Measurements from ENCODE around the gene SFRP4. TPM values are rescaled to one million over a fixed set of nuclear protein-coding genes. Genes with fewer than 3 reads are reported as not detected.

The SFRP4 gene
- total and polyA plus RNA-seq, 9 of the 15 experiments (the other 6 are each of a cell fraction or from before 2014, with no cell fraction given) = not detected

DNA sequence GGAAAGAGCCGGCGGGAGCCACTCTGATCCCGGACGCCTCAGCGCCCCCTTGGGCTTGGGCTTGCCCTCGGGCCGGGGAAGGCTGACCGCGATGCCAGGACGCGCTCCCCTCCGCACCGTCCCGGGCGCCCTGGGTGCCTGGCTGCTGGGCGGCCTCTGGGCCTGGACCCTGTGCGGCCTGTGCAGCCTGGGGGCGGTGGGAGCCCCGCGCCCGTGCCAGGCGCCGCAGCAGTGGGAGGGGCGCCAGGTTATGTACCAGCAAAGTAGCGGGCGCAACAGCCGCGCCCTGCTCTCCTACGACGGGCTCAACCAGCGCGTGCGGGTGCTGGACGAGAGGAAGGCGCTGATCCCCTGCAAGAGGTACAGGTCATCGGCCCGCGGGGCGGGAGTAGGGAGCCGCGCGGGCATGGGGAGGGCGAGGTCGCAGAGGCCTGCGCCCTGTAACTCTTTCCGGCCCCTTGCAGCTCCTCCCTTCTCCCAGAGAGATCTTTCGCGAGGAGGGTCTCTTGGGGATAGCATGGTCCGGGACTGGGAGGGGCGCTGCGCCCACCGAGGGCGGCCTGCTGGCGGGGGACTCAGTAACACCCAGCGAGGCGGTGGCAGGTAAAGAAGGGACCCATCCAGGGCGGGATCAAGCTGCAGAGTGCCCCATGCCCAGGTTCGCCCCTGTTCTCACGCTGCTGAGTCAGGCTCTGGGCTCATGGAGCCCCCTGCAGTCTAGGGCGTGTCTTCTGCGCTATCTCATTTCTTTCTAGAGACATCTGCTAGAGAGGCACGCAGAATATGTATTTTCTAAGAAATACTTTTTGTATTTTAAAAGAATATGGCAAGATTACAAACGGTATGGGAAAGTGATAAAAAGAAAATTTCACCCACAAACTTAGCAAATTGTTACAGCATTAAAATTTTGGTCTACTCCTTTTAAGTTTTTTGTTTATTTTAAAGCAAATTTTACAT, 4.5 kb upstream of the SFRP4 start (continued):
- TF ChIP-seq, protein P1, sequence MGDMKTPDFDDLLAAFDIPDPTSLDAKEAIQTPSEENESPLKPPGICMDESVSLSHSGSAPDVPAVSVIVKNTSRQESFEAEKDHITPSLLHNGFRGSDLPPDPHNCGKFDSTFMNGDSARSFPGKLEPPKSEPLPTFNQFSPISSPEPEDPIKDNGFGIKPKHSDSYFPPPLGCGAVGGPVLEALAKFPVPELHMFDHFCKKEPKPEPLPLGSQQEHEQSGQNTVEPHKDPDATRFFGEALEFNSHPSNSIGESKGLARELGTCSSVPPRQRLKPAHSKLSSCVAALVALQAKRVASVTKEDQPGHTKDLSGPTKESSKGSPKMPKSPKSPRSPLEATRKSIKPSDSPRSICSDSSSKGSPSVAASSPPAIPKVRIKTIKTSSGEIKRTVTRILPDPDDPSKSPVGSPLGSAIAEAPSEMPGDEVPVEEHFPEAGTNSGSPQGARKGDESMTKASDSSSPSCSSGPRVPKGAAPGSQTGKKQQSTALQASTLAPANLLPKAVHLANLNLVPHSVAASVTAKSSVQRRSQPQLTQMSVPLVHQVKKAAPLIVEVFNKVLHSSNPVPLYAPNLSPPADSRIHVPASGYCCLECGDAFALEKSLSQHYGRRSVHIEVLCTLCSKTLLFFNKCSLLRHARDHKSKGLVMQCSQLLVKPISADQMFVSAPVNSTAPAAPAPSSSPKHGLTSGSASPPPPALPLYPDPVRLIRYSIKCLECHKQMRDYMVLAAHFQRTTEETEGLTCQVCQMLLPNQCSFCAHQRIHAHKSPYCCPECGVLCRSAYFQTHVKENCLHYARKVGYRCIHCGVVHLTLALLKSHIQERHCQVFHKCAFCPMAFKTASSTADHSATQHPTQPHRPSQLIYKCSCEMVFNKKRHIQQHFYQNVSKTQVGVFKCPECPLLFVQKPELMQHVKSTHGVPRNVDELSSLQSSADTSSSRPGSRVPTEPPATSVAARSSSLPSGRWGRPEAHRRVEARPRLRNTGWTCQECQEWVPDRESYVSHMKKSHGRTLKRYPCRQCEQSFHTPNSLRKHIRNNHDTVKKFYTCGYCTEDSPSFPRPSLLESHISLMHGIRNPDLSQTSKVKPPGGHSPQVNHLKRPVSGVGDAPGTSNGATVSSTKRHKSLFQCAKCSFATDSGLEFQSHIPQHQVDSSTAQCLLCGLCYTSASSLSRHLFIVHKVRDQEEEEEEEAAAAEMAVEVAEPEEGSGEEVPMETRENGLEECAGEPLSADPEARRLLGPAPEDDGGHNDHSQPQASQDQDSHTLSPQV (IDR thresholded peaks at IDR 0.05) = peak; percentile 69; the same call in 1 of the 2 replicates
- TF ChIP-seq NONO (IDR thresholded peaks at IDR 0.05; ENCODE audit: low read depth in 2 of 2, low read length in 1 of 2) (no peak), TEAD4 (IDR thresholded peaks at IDR 0.05; ENCODE audit: low read length) (peak; percentile 78), TEAD4 (CRISPR knock-in tag; IDR thresholded peaks at IDR 0.05; ENCODE audit: borderline replicate concordance) (no peak), TEAD1 (CRISPR knock-in tag; IDR thresholded peaks at IDR 0.05) (no peak), ZNF324 (CRISPR knock-in tag; IDR thresholded peaks at IDR 0.05) (no peak), ZKSCAN8 (CRISPR knock-in tag; IDR thresholded peaks at IDR 0.05) (no peak), ZZZ3 (IDR thresholded peaks at IDR 0.05) (no peak), CREM (IDR thresholded peaks at IDR 0.05; ENCODE audit: low read depth) (peak; percentile 25; the same call in 1 of the 2 replicates), ZC3H4 (CRISPR knock-in tag; IDR thresholded peaks at IDR 0.05; ENCODE audit: borderline replicate concordance) (no peak), ZNF551 (CRISPR knock-in tag; IDR thresholded peaks at IDR 0.05) (no peak), ZNF274 (IDR thresholded peaks at IDR 0.05; ENCODE audit: borderline replicate concordance, low read depth, low read length) (no peak), ZNF134 (CRISPR knock-in tag; conservative IDR thresholded peaks at IDR 0.05) (no peak), OTX1 (CRISPR knock-in tag; IDR thresholded peaks at IDR 0.05) (no peak), SMARCE1 (IDR thresholded peaks at IDR 0.05) (peak; percentile 69; the same call in 1 of the 2 replicates), ZNF143 (CRISPR knock-in tag; IDR thresholded peaks at IDR 0.05) (no peak), BCOR (IDR thresholded peaks at IDR 0.05) (no peak), KDM4B (IDR thresholded peaks at IDR 0.05; ENCODE audit: borderline replicate concordance in 2 of 2, low read depth in 1 of 2) (no peak), SNRNP70 (optimal IDR thresholded peaks at IDR 0.05; ENCODE audit: low read depth, low read length) (no peak)
- TF ChIP-seq, protein P2, sequence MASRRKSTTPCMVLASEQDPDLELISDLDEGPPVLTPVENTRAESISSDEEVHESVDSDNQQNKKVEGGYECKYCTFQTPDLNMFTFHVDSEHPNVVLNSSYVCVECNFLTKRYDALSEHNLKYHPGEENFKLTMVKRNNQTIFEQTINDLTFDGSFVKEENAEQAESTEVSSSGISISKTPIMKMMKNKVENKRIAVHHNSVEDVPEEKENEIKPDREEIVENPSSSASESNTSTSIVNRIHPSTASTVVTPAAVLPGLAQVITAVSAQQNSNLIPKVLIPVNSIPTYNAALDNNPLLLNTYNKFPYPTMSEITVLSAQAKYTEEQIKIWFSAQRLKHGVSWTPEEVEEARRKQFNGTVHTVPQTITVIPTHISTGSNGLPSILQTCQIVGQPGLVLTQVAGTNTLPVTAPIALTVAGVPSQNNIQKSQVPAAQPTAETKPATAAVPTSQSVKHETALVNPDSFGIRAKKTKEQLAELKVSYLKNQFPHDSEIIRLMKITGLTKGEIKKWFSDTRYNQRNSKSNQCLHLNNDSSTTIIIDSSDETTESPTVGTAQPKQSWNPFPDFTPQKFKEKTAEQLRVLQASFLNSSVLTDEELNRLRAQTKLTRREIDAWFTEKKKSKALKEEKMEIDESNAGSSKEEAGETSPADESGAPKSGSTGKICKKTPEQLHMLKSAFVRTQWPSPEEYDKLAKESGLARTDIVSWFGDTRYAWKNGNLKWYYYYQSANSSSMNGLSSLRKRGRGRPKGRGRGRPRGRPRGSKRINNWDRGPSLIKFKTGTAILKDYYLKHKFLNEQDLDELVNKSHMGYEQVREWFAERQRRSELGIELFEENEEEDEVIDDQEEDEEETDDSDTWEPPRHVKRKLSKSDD (conservative IDR thresholded peaks at IDR 0.05; ENCODE audit: low read length) = no peak
- TF ChIP-seq, protein P3, sequence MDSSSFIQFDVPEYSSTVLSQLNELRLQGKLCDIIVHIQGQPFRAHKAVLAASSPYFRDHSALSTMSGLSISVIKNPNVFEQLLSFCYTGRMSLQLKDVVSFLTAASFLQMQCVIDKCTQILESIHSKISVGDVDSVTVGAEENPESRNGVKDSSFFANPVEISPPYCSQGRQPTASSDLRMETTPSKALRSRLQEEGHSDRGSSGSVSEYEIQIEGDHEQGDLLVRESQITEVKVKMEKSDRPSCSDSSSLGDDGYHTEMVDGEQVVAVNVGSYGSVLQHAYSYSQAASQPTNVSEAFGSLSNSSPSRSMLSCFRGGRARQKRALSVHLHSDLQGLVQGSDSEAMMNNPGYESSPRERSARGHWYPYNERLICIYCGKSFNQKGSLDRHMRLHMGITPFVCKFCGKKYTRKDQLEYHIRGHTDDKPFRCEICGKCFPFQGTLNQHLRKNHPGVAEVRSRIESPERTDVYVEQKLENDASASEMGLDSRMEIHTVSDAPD (CRISPR knock-in tag; IDR thresholded peaks at IDR 0.05) = no peak
